ENCODE data around the gene CEPT1.
"Not testable (repeated sequence)": the region's sequence is repeated elsewhere in the genome, so short reads cannot be mapped to it uniquely, and the experiment has no call there.

The CEPT1 gene

GRCh38 chr1:111214074-111214801 lies 74.2 kb downstream of the CEPT1 start:
- H3K27ac ChIP-seq (ENCODE audit: low read depth, low read length), result peak overlapping the region; percentile 6; the same call in 1 of the 2 replicates
- no peak overlapping the region for H3K9ac ChIP-seq (ENCODE audit: low read length)
- H3K4me3 ChIP-seq (ENCODE audit: low read depth, low read length), result no peak overlapping the region
- no peaks in the 10 kb centered on the region for H3K36me3 ChIP-seq (ENCODE audit: control insufficient read depth, insufficient read depth, low read length)
- H3K27me3 ChIP-seq (ENCODE audit: control insufficient read depth, insufficient read depth, low read length), result no peaks in the 10 kb centered on the region
- H3K4me1 ChIP-seq (ENCODE audit: control insufficient read depth, insufficient read depth, low read length), result peaks cover 7% of the 10 kb centered on the region; the same call in 1 of the 2 replicates
- no peaks in the 10 kb centered on the region for H3K9me3 ChIP-seq (ENCODE audit: control insufficient read depth, insufficient read depth, low read depth, low read length)

DNA sequence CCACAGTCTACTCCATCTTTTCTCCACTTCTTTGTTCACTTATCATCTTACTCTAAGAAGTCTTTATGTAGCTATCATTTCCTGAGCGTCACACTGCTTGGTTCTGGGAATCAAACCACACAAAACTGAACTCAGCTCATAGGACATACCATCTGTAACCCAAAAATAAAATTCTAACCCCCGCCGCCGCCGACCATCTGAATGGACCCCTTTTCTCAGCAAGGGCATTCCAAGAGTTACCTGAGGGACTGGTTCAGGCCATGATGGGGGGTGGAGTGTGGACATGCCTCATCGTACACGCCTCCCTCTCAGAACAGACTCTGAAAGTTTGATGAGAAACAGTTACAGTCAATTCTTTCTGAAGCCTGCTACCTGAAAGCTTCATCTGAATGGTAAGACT lies 74.9 kb downstream of the CEPT1 start:
- Histone ChIP-seq H3K27me3 (ENCODE audit: control insufficient read depth, insufficient read depth, low read length) (no peaks in the 10 kb centered on the region), H3K9ac (ENCODE audit: low read length) (no peak overlapping the region), H3K4me1 (ENCODE audit: control insufficient read depth, insufficient read depth, low read length) (peaks cover 13% of the 10 kb centered on the region; the same call in 1 of the 2 replicates), H3K27ac (ENCODE audit: low read depth, low read length) (no peak overlapping the region), H3K9me3 (ENCODE audit: control insufficient read depth, insufficient read depth, low read depth, low read length) (no peaks in the 10 kb centered on the region), H3K4me3 (ENCODE audit: low read depth, low read length) (no peak overlapping the region), H3K36me3 (ENCODE audit: control insufficient read depth, insufficient read depth, low read length) (no peaks in the 10 kb centered on the region)

DNA sequence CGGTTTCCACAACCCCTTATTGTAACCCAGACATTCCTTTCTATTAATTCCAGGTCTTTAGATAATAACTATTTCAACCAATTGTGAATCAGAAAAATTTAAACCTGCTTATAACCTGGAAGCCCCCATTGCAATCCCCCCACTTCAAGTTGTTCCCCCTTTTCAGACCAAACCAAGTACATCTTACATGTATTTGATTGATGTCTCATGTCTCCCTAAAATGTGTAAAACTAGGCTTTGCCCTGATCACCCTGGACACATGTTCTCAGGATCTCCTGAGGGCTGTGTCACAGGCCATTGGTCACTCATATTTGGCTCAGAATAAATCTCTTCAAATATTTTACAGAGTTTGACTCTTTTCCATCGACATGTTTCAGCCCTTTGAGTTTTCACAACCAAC lies 75.3 kb downstream of the CEPT1 start:
- not testable (repeated sequence) for H3K9ac ChIP-seq (ENCODE audit: low read length)
- peaks cover 15% of the 10 kb centered on the region; the same call in 1 of the 2 replicates for H3K4me1 ChIP-seq (ENCODE audit: control insufficient read depth, insufficient read depth, low read length)

DNA sequence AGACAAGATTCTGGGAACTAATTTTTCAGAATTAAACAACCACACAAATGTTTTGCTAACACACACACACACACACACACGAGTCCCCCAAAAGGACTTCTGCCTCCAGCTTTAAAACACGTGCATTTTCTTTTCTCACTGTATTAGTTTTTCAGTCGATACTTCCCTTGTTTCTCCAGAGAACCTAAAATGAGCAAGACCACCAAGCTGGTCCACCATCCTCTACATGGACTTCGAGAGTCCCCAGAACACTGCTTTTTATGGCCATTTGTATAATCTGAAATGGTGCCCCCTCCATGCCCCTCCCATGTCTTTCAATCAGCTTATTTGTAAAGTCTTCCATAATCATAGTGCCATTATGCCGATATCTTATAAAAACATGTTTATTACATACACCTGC lies 76.7 kb downstream of the CEPT1 start:
- H3K36me3 ChIP-seq (ENCODE audit: control insufficient read depth, insufficient read depth, low read length), result no peaks in the 10 kb centered on the region
- peaks cover 20% of the 10 kb centered on the region; the same call in 1 of the 2 replicates for H3K4me1 ChIP-seq (ENCODE audit: control insufficient read depth, insufficient read depth, low read length)
- no peak overlapping the region for H3K4me3 ChIP-seq (ENCODE audit: low read depth, low read length)
- H3K9ac ChIP-seq (ENCODE audit: low read length), result no peak overlapping the region
- no peaks in the 10 kb centered on the region for H3K9me3 ChIP-seq (ENCODE audit: control insufficient read depth, insufficient read depth, low read depth, low read length)
- H3K27me3 ChIP-seq (ENCODE audit: control insufficient read depth, insufficient read depth, low read length), result no peaks in the 10 kb centered on the region
- no peak overlapping the region for H3K27ac ChIP-seq (ENCODE audit: low read depth, low read length)

More for the DNA sequence above, 75.3 kb downstream of the CEPT1 start:
- H3K27ac ChIP-seq (ENCODE audit: low read depth, low read length); H3K27me3 ChIP-seq (ENCODE audit: control insufficient read depth, insufficient read depth, low read length); H3K9me3 ChIP-seq (ENCODE audit: control insufficient read depth, insufficient read depth, low read depth, low read length); H3K4me3 ChIP-seq (ENCODE audit: low read depth, low read length); H3K36me3 ChIP-seq (ENCODE audit: control insufficient read depth, insufficient read depth, low read length): not testable (repeated sequence)

GRCh38 chr1:111217183-111217910 lies 77.3 kb downstream of the CEPT1 start:
- no peak overlapping the region for H3K27ac ChIP-seq (ENCODE audit: low read depth, low read length)
- H3K36me3 ChIP-seq (ENCODE audit: control insufficient read depth, insufficient read depth, low read length), result no peaks in the 10 kb centered on the region
- H3K4me3 ChIP-seq (ENCODE audit: low read depth, low read length), result no peak overlapping the region
- H3K27me3 ChIP-seq (ENCODE audit: control insufficient read depth, insufficient read depth, low read length), result no peaks in the 10 kb centered on the region
- H3K9me3 ChIP-seq (ENCODE audit: control insufficient read depth, insufficient read depth, low read depth, low read length), result no peaks in the 10 kb centered on the region
- H3K9ac ChIP-seq (ENCODE audit: low read length), result no peak overlapping the region
- peaks cover 21% of the 10 kb centered on the region; the same call in 1 of the 2 replicates for H3K4me1 ChIP-seq (ENCODE audit: control insufficient read depth, insufficient read depth, low read length)

DNA sequence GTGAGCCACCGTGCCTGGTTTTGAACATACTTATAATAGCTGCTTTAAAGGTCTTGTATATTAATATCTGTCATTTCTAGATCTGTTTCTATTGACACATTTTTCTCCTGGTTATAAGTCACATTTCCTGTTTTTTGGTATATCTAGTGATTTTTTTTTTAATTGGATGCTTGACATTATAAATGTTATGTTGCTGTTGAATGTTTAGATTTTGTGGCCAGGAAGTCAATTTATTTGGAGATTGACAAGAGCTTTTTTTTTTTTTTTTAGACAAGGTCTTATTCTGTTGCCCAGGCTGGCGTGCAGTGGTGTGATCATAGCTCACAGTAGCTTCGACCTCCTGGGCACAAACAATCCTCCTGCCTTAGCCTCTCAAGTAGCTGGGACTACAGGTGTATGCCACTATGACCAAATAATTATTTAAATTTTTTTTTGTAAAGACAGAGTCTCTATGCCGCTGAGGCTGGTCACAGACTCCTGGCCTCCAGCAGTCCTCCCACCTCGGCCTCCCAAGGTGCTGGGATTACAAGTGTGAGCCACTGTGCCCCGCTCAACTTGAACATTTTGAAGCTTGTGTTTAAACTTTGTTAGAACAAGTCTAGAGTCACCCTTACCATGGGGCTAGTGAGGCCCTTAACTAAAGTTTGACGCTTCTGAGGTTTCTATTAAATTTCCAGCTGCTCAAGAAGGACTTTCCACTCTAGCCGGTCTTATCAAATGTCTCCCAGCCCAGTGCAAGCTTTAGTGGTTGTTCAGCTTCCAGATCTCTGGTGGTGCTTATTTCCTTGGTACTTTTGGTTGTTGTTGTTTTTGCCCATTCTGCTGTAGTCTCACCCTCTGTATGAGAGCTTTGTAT lies 78.9 kb downstream of the CEPT1 start:
- H3K9me3 ChIP-seq (ENCODE audit: control insufficient read depth, insufficient read depth, low read depth, low read length), result no peaks in the 10 kb centered on the region
- H3K4me1 ChIP-seq (ENCODE audit: control insufficient read depth, insufficient read depth, low read length), result peaks cover 29% of the 10 kb centered on the region; the same call in 1 of the 2 replicates
- H3K36me3 ChIP-seq (ENCODE audit: control insufficient read depth, insufficient read depth, low read length), result no peaks in the 10 kb centered on the region
- H3K9ac ChIP-seq (ENCODE audit: low read length), result no peak overlapping the region
- H3K27ac ChIP-seq (ENCODE audit: low read depth, low read length), result no peak overlapping the region
- no peak overlapping the region for H3K4me3 ChIP-seq (ENCODE audit: low read depth, low read length)
- H3K27me3 ChIP-seq (ENCODE audit: control insufficient read depth, insufficient read depth, low read length), result no peaks in the 10 kb centered on the region

DNA sequence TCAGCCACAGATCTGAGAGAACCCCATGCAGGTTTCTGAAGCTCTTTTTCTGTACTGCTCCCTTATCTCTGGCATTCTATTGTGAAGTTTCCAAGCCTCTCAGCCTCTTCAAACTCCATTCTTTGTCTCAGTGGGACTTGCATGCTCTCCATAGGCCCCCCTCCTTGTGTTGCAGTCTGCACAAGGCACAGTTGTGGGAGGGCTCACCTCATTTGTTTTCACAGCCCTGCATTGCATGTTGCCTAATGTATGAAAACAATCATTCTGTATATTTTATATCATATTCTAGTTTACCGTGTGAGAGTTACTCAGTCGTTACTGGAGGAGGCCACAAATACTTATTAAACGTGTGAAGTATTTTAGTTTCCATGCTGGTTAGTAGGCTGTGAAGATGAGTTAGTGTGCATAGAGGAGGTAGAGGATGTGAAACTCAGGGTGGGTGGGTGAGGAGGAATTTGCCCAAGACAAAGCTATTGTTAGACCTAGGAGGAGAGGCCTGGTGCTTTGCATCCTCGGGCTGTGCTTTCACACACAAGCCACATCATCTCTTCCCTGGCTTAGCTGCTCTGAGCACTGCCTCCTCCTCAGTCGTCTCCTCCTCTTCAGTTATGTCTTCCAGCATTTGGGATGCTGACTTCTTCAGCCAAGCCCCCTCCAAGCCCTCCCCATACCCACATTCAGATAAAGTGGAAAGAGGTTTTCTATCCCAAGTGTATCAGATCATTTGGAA lies 79.7 kb downstream of the CEPT1 start:
- no peak overlapping the region for H3K9ac ChIP-seq (ENCODE audit: low read length)
- no peak overlapping the region for H3K27ac ChIP-seq (ENCODE audit: low read depth, low read length)
- no peak overlapping the region for H3K4me3 ChIP-seq (ENCODE audit: low read depth, low read length)
- H3K9me3 ChIP-seq (ENCODE audit: control insufficient read depth, insufficient read depth, low read depth, low read length), result no peaks in the 10 kb centered on the region
- H3K27me3 ChIP-seq (ENCODE audit: control insufficient read depth, insufficient read depth, low read length), result no peaks in the 10 kb centered on the region
- peaks cover 22% of the 10 kb centered on the region; the same call in 1 of the 2 replicates for H3K4me1 ChIP-seq (ENCODE audit: control insufficient read depth, insufficient read depth, low read length)
- no peaks in the 10 kb centered on the region for H3K36me3 ChIP-seq (ENCODE audit: control insufficient read depth, insufficient read depth, low read length)

DNA sequence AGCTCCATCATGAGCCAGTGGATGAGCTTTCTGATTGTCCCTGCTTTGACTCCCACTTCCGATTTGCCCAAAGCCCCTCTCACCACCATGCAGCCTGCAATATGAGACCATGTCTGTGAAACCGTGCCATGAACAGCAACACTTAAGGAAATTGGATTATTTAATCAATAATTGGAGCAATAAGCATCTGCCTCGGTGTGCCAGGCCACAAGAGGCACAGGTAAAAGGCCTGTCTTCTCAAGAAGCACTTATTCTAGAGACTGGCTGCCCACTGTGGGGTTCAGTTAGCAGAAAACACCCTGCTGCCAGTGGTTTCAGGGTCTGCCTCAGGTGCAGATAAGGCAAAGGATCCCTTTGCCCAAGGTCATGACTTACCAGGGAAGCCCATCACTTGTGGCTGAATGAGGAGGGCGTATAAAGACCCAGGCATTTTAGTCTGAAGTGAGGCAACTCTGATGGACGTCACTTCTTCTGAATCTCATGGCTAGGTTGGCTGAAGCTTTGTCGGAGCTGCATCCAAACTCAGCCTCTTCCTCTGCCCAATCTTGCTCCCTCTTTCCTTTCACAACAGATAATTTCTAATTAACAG lies 80.4 kb downstream of the CEPT1 start:
- no peaks in the 10 kb centered on the region for H3K9me3 ChIP-seq (ENCODE audit: control insufficient read depth, insufficient read depth, low read depth, low read length)
- peaks cover 22% of the 10 kb centered on the region; the same call in 1 of the 2 replicates for H3K4me1 ChIP-seq (ENCODE audit: control insufficient read depth, insufficient read depth, low read length)
- H3K27ac ChIP-seq (ENCODE audit: low read depth, low read length), result no peak overlapping the region
- no peaks in the 10 kb centered on the region for H3K36me3 ChIP-seq (ENCODE audit: control insufficient read depth, insufficient read depth, low read length)
- H3K9ac ChIP-seq (ENCODE audit: low read length), result no peak overlapping the region
- H3K27me3 ChIP-seq (ENCODE audit: control insufficient read depth, insufficient read depth, low read length), result no peaks in the 10 kb centered on the region
- H3K4me3 ChIP-seq (ENCODE audit: low read depth, low read length), result no peak overlapping the region

DNA sequence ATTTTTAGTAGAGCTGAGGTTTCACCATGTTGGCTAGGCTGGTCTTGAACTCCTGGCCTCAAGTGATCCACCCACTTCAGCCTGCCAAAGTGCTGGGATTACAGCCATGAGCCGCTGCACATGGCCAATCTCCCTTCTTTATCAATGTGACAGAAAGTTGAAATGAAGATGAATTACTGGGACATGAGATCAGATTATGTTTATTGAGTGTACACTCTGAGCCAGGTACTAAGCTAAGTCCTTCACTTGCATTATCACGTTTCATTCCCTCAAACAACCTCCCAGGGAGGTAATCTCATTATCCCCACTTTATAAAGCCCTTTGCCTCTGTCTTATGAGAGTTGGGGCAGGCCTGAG lies 81.2 kb downstream of the CEPT1 start:
- H3K9ac ChIP-seq (ENCODE audit: low read length), result no peak overlapping the region
- H3K36me3 ChIP-seq (ENCODE audit: control insufficient read depth, insufficient read depth, low read length), result no peaks in the 10 kb centered on the region
- H3K9me3 ChIP-seq (ENCODE audit: control insufficient read depth, insufficient read depth, low read depth, low read length), result no peaks in the 10 kb centered on the region
- H3K4me1 ChIP-seq (ENCODE audit: control insufficient read depth, insufficient read depth, low read length), result peaks cover 22% of the 10 kb centered on the region; the same call in 1 of the 2 replicates
- H3K27me3 ChIP-seq (ENCODE audit: control insufficient read depth, insufficient read depth, low read length), result no peaks in the 10 kb centered on the region
- no peak overlapping the region for H3K4me3 ChIP-seq (ENCODE audit: low read depth, low read length)
- H3K27ac ChIP-seq (ENCODE audit: low read depth, low read length), result no peak overlapping the region

GRCh38 chr1:111221633-111222291 lies 81.7 kb downstream of the CEPT1 start:
- H3K4me1 ChIP-seq (ENCODE audit: control insufficient read depth, insufficient read depth, low read length), result peaks cover 22% of the 10 kb centered on the region; the same call in 1 of the 2 replicates

More at GRCh38 chr1:111221633-111222291, 81.7 kb downstream of the CEPT1 start:
- Histone ChIP-seq H3K4me3 (ENCODE audit: low read depth, low read length) (no peak overlapping the region), H3K27me3 (ENCODE audit: control insufficient read depth, insufficient read depth, low read length) (no peaks in the 10 kb centered on the region), H3K27ac (ENCODE audit: low read depth, low read length) (no peak overlapping the region), H3K36me3 (ENCODE audit: control insufficient read depth, insufficient read depth, low read length) (no peaks in the 10 kb centered on the region), H3K9ac (ENCODE audit: low read length) (no peak overlapping the region), H3K9me3 (ENCODE audit: control insufficient read depth, insufficient read depth, low read depth, low read length) (no peaks in the 10 kb centered on the region)

Data from HUES6 (cell line).